Measurements from ENCODE around the gene ANXA7. TPM values are rescaled to one million over a fixed set of nuclear protein-coding genes. Genes with fewer than 3 reads are reported as not detected.

Gene ANXA7
- total and polyA plus RNA-seq, 7 donors: 69.0 to 205 (median 136) TPM

GRCh38 chr10:73344269-73344668, 69.6 kb downstream of the ANXA7 start:
- Histone ChIP-seq H3K27ac (no peak overlapping the region), H3K36me3 (ENCODE audit: insufficient read depth in 1 of 2, low read depth in 1 of 2) (peaks cover 0 to 9% of the 10 kb centered on the region in 2 donors), H3K4me1 (no peaks in the 10 kb centered on the region), H3K4me3 (no peak overlapping the region), H3K9me3 (no peaks in the 10 kb centered on the region), H3K27me3 (ENCODE audit: insufficient read depth in 3 of 3, low read length in 2 of 3) (no peaks in the 10 kb centered on the region)
- WGBS, 3 donors: 82 to 89% (median 88%) methylated on average over 1 of the region's 1 CpG
- intact Hi-C loops (cut with DNase I): no loop called here
- TF ChIP-seq CTCF (IDR thresholded peaks at IDR 0.05): no peak
- ATAC-seq (no peak), DNase-seq (no peak)

DNA sequence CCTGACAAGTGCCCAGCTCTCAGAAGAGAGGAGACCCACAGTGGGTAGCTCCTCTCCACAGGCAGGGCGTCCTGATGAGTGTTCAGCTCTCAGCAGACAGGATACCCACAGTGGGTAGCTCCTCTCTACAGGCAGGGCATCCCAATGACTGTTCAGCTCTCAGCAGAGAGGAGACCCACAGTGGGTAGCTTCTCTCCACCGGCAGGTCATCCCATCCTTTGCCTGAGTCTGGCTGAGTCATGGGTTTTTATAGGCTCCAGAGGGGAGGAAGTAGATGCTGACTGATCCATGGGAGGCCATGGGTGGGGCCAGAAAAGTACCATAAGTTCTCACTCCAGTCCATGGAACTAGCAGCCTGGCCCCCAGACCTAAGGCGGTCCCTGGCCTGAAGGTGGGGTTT, 73.7 kb downstream of the ANXA7 start:
- Histone ChIP-seq H3K27ac (no peak overlapping the region), H3K4me3 (no peak overlapping the region), H3K4me1 (no peaks in the 10 kb centered on the region), H3K9me3 (no peaks in the 10 kb centered on the region), H3K36me3 (ENCODE audit: insufficient read depth in 1 of 2, low read depth in 1 of 2) (no peaks in the 10 kb centered on the region), H3K27me3 (ENCODE audit: insufficient read depth in 3 of 3, low read length in 2 of 3) (no peaks in the 10 kb centered on the region)
- ATAC-seq: peak in 2 of 4 donors; percentile 10 to 36
- no peak for TF ChIP-seq CTCF (IDR thresholded peaks at IDR 0.05)
- intact Hi-C loops (cut with DNase I): no loop called here
- 87 to 93% (median 91%) methylated on average over 2 to 3 of the region's 3 CpGs for WGBS, 3 donors
- DNase-seq: no peak

GRCh38 chr10:73339436-73339835, 74.4 kb downstream of the ANXA7 start:
- Histone ChIP-seq H3K4me1 (no peaks in the 10 kb centered on the region), H3K4me3 (no peak overlapping the region), H3K36me3 (ENCODE audit: insufficient read depth in 1 of 2, low read depth in 1 of 2) (no peaks in the 10 kb centered on the region), H3K27me3 (ENCODE audit: insufficient read depth in 3 of 3, low read length in 2 of 3) (no peaks in the 10 kb centered on the region), H3K9me3 (no peaks in the 10 kb centered on the region), H3K27ac (no peak overlapping the region)
- intact Hi-C loops (cut with DNase I): no loop called here
- WGBS, 3 donors: 60 to 76% (median 72%) methylated on average over 7 of the region's 7 CpGs
- TF ChIP-seq CTCF (IDR thresholded peaks at IDR 0.05): no peak
- ATAC-seq: peak; percentile 57 to 92 (median 90)
- DNase-seq: peak; percentile 25 to 64

GRCh38 chr10:73338801-73339368, 75.0 kb downstream of the ANXA7 start:
- 76 to 82% (median 79%) methylated on average over 8 of the region's 8 CpGs for WGBS, 3 donors
- DNase-seq: no peak
- TF ChIP-seq CTCF (IDR thresholded peaks at IDR 0.05): no peak
- peak in 3 of 4 donors; percentile 30 to 62 (median 51) for ATAC-seq
- H3K9me3 ChIP-seq: no peaks in the 10 kb centered on the region
- H3K4me1 ChIP-seq: no peaks in the 10 kb centered on the region
- no peak overlapping the region for H3K4me3 ChIP-seq
- no peaks in the 10 kb centered on the region for H3K36me3 ChIP-seq (ENCODE audit: insufficient read depth in 1 of 2, low read depth in 1 of 2)
- intact Hi-C loops (cut with DNase I): no loop called here
- H3K27ac ChIP-seq: no peak overlapping the region
- H3K27me3 ChIP-seq (ENCODE audit: insufficient read depth in 3 of 3, low read length in 2 of 3): no peaks in the 10 kb centered on the region

DNA sequence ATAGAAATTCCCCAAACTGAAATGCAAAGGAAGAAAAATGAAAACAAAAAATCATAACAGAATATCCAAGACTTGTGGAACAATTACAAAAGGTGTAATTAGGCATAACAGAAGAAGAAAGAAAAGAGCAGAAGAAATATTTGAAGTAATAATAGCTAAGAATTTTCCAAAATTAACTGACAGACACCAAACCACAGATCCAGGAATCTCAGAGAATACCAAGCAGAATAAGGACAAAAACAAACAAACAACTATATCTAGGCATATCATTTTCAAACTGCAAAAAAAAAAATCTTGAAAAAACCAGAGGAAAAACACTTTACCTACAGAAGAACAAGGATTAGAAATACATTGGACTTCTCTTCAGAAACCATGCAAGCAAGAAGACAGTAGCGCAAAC, 80.7 kb downstream of the ANXA7 start:
- Histone ChIP-seq H3K9me3 (no peaks in the 10 kb centered on the region), H3K27me3 (ENCODE audit: insufficient read depth in 3 of 3, low read length in 2 of 3) (no peaks in the 10 kb centered on the region), H3K4me1 (no peaks in the 10 kb centered on the region), H3K27ac (no peak overlapping the region), H3K4me3 (no peak overlapping the region), H3K36me3 (ENCODE audit: insufficient read depth in 1 of 2, low read depth in 1 of 2) (no peaks in the 10 kb centered on the region)
- 97 to 100% (median 97%) methylated on average over 1 of the region's 1 CpG for WGBS, 3 donors
- DNase-seq: no peak
- intact Hi-C loops (cut with DNase I): no loop called here
- no peak for ATAC-seq
- no peak for TF ChIP-seq CTCF (IDR thresholded peaks at IDR 0.05)

All from psoas muscle (tissue), 8 donors.